SH-SY5Y (cell line): Measurements from ENCODE around the gene OR1J2.

Source experiments
- GATA2 ChIP-seq: IDR thresholded peaks from 2 replicates; pipeline ENCODE4 v1.6.1; 2011; ENCODE audit warnings: mild to moderate bottlenecking, low read depth, low read length
- GATA3 ChIP-seq: IDR thresholded peaks from 2 replicates; pipeline ENCODE4 v1.6.1; 2011; ENCODE audit warnings: low read depth, mild to moderate bottlenecking, low read length, moderate library complexity

GRCh38 chr9:122552812-122553211 lies 42.2 kb downstream of the OR1J2 start, which contains the start of gene OR1N2:
- TF ChIP-seq GATA3 (no peak), GATA2 (no peak)
